Astrocyte (in vitro differentiated cells and primary cell): ENCODE measurements around the gene EDIL3. TPM values are rescaled to one million over a fixed set of nuclear protein-coding genes. Genes with fewer than 3 reads are reported as not detected.

Experiments used
- DNase-seq: peaks from one replicate; pipeline ENCODE4 v3.0.0-alpha.2; 2010; ENCODE audit warnings: low read depth
- FAIRE-seq: peaks from 2 replicates; lab custom pipeline; 2011; peaks lifted over from hg19 to GRCh38; lab: Jason Lieb, UNC
- H2AFZ ChIP-seq: 2 replicates; pipeline ENCODE4 v1.6.0; 2012; ENCODE audit warnings: low read depth, low read length, inconsistent platforms
- H3K27ac ChIP-seq: 2 replicates; pipeline ENCODE4 v1.5.1; 2011; ENCODE audit warnings: low read depth, low read length, inconsistent platforms
- H3K27me3 ChIP-seq: 2 replicates; pipeline ENCODE4 v1.6.0; 2011; ENCODE audit warnings: low read length, inconsistent platforms; ENCODE audit not compliant: insufficient read depth
- H3K36me3 ChIP-seq: 2 replicates; pipeline ENCODE4 v1.5.1; 2011; ENCODE audit warnings: low read length, inconsistent platforms; ENCODE audit not compliant: insufficient read depth
- H3K4me1 ChIP-seq: 2 replicates; pipeline ENCODE4 v1.5.1; 2011; ENCODE audit warnings: low read length, inconsistent platforms; ENCODE audit not compliant: insufficient read depth
- H3K4me2 ChIP-seq: 2 replicates; pipeline ENCODE4 v1.6.0; 2012; ENCODE audit warnings: low read length, inconsistent platforms
- H3K4me3 ChIP-seq: 2 replicates; pipeline ENCODE4 v1.5.1; 2011; ENCODE audit warnings: low read depth, mild to moderate bottlenecking, low read length, inconsistent platforms; ENCODE audit not compliant: insufficient read depth
- H3K79me2 ChIP-seq: 2 replicates; pipeline ENCODE4 v1.6.0; 2012; ENCODE audit warnings: mild to moderate bottlenecking, low read length, inconsistent platforms; ENCODE audit not compliant: insufficient read depth
- H3K9ac ChIP-seq: 2 replicates; pipeline ENCODE4 v1.6.0; 2012; ENCODE audit warnings: mild to moderate bottlenecking, low read length, inconsistent platforms
- H3K9me3 ChIP-seq: 2 replicates; pipeline ENCODE4 v1.5.1; 2012; ENCODE audit warnings: low read depth, mild to moderate bottlenecking, low read length, inconsistent platforms; ENCODE audit not compliant: insufficient read depth
- H4K20me1 ChIP-seq: 2 replicates; pipeline ENCODE4 v1.6.0; 2012; ENCODE audit warnings: low read length, inconsistent platforms; ENCODE audit not compliant: insufficient read depth
- H3K27ac Mint-ChIP-seq: one replicate; pipeline ENCODE4 v1.8.0; 2021; ENCODE audit warnings: mild to moderate bottlenecking, mixed read lengths; ENCODE audit not compliant: unreplicated experiment
- H3K27me3 Mint-ChIP-seq: one replicate; pipeline ENCODE4 v1.8.0; 2021; ENCODE audit warnings: low read depth, mixed read lengths; ENCODE audit not compliant: unreplicated experiment
- H3K36me3 Mint-ChIP-seq: one replicate; pipeline ENCODE4 v1.8.0; 2021; ENCODE audit warnings: low read depth, mixed read lengths; ENCODE audit not compliant: unreplicated experiment
- H3K4me1 Mint-ChIP-seq: one replicate; pipeline ENCODE4 v1.8.0; 2021; ENCODE audit warnings: low read depth, mixed read lengths; ENCODE audit not compliant: unreplicated experiment
- H3K4me3 Mint-ChIP-seq: one replicate; pipeline ENCODE4 v1.8.0; 2021; ENCODE audit warnings: mild to moderate bottlenecking, moderate library complexity, mixed read lengths; ENCODE audit not compliant: unreplicated experiment
- H3K9me3 Mint-ChIP-seq: one replicate; pipeline ENCODE4 v1.8.0; 2021; ENCODE audit warnings: mild to moderate bottlenecking, mixed read lengths; ENCODE audit not compliant: unreplicated experiment
- EZH2 ChIP-seq: IDR thresholded peaks from 2 replicates; pipeline ENCODE4 v1.6.1; 2012; ENCODE audit warnings: mild to moderate bottlenecking, low read length, inconsistent platforms; ENCODE audit not compliant: insufficient read depth
- total RNA-seq: library from RNA; stranded (reverse); gene quantifications from 2 replicates; pipeline ENCODE4 v1.2.1, GENCODE V29; 2021
- TF ChIP-seq, protein P1 (sequence below): IDR thresholded peaks from 2 replicates; pipeline ENCODE4 v1.5.1; 2011; ENCODE audit warnings: low read depth, mild to moderate bottlenecking, inconsistent platforms, low read length, moderate library complexity; ENCODE audit not compliant: insufficient read depth

EDIL3 gene
- total RNA-seq, 1 donor from 2014 or later: 226 TPM

DNA sequence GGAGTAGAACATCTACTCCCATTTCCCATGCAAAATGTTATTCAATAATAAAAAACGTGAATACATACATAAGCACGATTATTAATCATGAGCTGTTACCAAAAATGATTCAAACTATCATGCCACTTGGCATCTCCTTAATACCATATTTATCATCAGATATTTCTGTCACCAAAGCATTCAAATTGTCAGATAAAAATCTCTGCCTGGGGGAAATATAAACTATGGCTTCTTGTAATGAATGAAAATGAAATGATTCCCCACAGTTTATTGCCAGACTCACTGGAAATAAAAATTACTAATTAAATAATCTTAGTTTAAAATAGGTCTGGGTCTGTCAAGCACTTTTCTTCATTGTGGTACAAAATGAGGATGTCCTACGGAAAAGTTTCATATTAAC is 265.4 kb downstream of the EDIL3 start:
- H3K27me3 Mint-ChIP-seq: no peaks in the 10 kb centered on the region
- H3K9ac ChIP-seq: no peak overlapping the region
- H3K27ac ChIP-seq: no peak overlapping the region
- no peaks in the 10 kb centered on the region for H3K27me3 ChIP-seq
- H3K4me1 ChIP-seq: peaks cover under 1% of the 10 kb centered on the region
- TF ChIP-seq, protein P1, sequence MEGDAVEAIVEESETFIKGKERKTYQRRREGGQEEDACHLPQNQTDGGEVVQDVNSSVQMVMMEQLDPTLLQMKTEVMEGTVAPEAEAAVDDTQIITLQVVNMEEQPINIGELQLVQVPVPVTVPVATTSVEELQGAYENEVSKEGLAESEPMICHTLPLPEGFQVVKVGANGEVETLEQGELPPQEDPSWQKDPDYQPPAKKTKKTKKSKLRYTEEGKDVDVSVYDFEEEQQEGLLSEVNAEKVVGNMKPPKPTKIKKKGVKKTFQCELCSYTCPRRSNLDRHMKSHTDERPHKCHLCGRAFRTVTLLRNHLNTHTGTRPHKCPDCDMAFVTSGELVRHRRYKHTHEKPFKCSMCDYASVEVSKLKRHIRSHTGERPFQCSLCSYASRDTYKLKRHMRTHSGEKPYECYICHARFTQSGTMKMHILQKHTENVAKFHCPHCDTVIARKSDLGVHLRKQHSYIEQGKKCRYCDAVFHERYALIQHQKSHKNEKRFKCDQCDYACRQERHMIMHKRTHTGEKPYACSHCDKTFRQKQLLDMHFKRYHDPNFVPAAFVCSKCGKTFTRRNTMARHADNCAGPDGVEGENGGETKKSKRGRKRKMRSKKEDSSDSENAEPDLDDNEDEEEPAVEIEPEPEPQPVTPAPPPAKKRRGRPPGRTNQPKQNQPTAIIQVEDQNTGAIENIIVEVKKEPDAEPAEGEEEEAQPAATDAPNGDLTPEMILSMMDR: no peak
- TF ChIP-seq EZH2: no peak
- FAIRE-seq: no peak
- peak; percentile 4 for DNase-seq
- no peaks in the 10 kb centered on the region for H4K20me1 ChIP-seq
- no peaks in the 10 kb centered on the region for H3K79me2 ChIP-seq
- peaks cover 5% of the 10 kb centered on the region for H3K36me3 Mint-ChIP-seq
- H3K9me3 Mint-ChIP-seq: no peaks in the 10 kb centered on the region
- no peak overlapping the region for H2AFZ ChIP-seq
- H3K4me1 Mint-ChIP-seq: peaks cover 1% of the 10 kb centered on the region
- H3K9me3 ChIP-seq: no peaks in the 10 kb centered on the region
- no peak overlapping the region for H3K4me3 Mint-ChIP-seq
- no peak overlapping the region for H3K4me2 ChIP-seq
- no peak overlapping the region for H3K4me3 ChIP-seq
- no peak overlapping the region for H3K27ac Mint-ChIP-seq
- no peaks in the 10 kb centered on the region for H3K36me3 ChIP-seq

GRCh38 chr5:84118551-84118950 is 266.1 kb downstream of the EDIL3 start:
- no peak overlapping the region for H2AFZ ChIP-seq
- no peaks in the 10 kb centered on the region for H3K27me3 Mint-ChIP-seq
- no peak for DNase-seq
- H3K9ac ChIP-seq: no peak overlapping the region
- H3K36me3 ChIP-seq: no peaks in the 10 kb centered on the region
- H3K27ac Mint-ChIP-seq: no peak overlapping the region
- no peak overlapping the region for H3K4me2 ChIP-seq
- H3K4me1 Mint-ChIP-seq: peaks cover 6% of the 10 kb centered on the region
- peaks cover 8% of the 10 kb centered on the region for H3K4me1 ChIP-seq
- H3K9me3 ChIP-seq: no peaks in the 10 kb centered on the region
- TF ChIP-seq EZH2: no peak
- TF ChIP-seq, protein P1: no peak
- peaks cover 5% of the 10 kb centered on the region for H3K36me3 Mint-ChIP-seq
- FAIRE-seq: no peak
- no peak overlapping the region for H3K27ac ChIP-seq
- no peaks in the 10 kb centered on the region for H3K79me2 ChIP-seq
- H4K20me1 ChIP-seq: peaks cover 7% of the 10 kb centered on the region
- H3K4me3 ChIP-seq: no peak overlapping the region
- no peak overlapping the region for H3K4me3 Mint-ChIP-seq
- no peaks in the 10 kb centered on the region for H3K27me3 ChIP-seq
- no peaks in the 10 kb centered on the region for H3K9me3 Mint-ChIP-seq

DNA sequence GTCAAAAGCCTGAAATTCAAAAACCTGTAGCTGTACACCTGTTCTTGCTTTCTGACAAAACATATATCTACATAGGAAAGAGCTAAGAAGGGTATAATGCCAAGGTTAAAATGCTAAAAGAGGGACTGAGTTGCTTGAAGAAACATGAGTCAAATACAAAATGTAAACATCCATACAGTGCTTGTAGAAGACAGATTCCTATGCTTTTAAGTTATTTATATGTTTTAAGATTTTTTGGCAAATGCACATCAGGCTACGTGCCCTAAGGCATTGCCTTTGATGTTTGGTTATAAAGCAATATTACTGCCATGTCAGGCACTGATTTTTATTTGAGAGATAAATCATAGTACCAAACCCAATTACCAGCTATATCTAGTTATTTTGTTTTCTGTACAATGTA is 269.0 kb downstream of the EDIL3 start:
- H3K36me3 Mint-ChIP-seq: peaks cover 5% of the 10 kb centered on the region
- no peaks in the 10 kb centered on the region for H3K79me2 ChIP-seq
- H3K9me3 ChIP-seq: no peaks in the 10 kb centered on the region
- H3K9ac ChIP-seq: no peak overlapping the region
- no peaks in the 10 kb centered on the region for H3K36me3 ChIP-seq
- no peak for FAIRE-seq
- no peak for DNase-seq
- no peaks in the 10 kb centered on the region for H3K9me3 Mint-ChIP-seq
- H3K27me3 ChIP-seq: no peaks in the 10 kb centered on the region
- no peak overlapping the region for H3K4me3 Mint-ChIP-seq
- H4K20me1 ChIP-seq: peaks cover 9% of the 10 kb centered on the region
- no peak for TF ChIP-seq EZH2
- TF ChIP-seq, protein P1: no peak
- H2AFZ ChIP-seq: no peak overlapping the region
- peaks cover 15% of the 10 kb centered on the region for H3K4me1 ChIP-seq
- no peak overlapping the region for H3K27ac Mint-ChIP-seq
- H3K4me1 Mint-ChIP-seq: peaks cover 13% of the 10 kb centered on the region
- no peak overlapping the region for H3K27ac ChIP-seq
- no peaks in the 10 kb centered on the region for H3K27me3 Mint-ChIP-seq
- H3K4me2 ChIP-seq: no peak overlapping the region
- H3K4me3 ChIP-seq: no peak overlapping the region
